K562 (cell line): ENCODE data around the gene PDZD2. TPM values are rescaled to one million over a fixed set of nuclear protein-coding genes. Genes with fewer than 3 reads are reported as not detected.
"Not testable (repeated sequence)": the region's sequence is repeated elsewhere in the genome, so short reads cannot be mapped to it uniquely, and the experiment has no call there.

Experiments
- ATAC-seq: fragments of 200-7000 bp; cut with Tn5 transposase; 3 replicates; pipeline ENCODE4 v1.9.1; 2020; ENCODE audit warnings: moderate library complexity
- BruUV-seq: library from RNA; stranded (reverse); fragments of 400-500 nt; replicated peaks from 2 replicates; lab custom pipeline; 2021; lab: Mats Ljungman, UMichigan
- CTCF ChIA-PET: fragments of 300-600 bp; formaldehyde crosslinking; extraction: SDS; loops from one replicate; lab custom pipeline; 2021; ENCODE audit warnings: low intra/inter-chr PET ratio; lab: Yijun Ruan, JAX
- POLR2A ChIA-PET: fragments of 300-600, 350-650 bp; sonication (Branson Sonifier 250); formaldehyde crosslinking; extraction: SDS; loops from one replicate; lab custom pipeline; 2021; ENCODE audit warnings: antibody characterized with exemption, inconsistent platforms; lab: Yijun Ruan, JAX
- DNase-seq, 4 experiments: peaks; one replicate each; pipeline versions ENCODE4 v3.0.0 to v3.0.0-alpha.2; 2011 to 2018; ENCODE audit warnings: low spot score in 3 of 4, mixed read lengths in 3 of 4; ENCODE audit errors: extremely low read depth in 1 of 4
- FAIRE-seq: peaks from 2 replicates; lab custom pipeline; 2011; peaks lifted over from hg19 to GRCh38; lab: Jason Lieb, UNC
- H2AFZ ChIP-seq: 2 replicates; pipeline ENCODE4 v1.6.0; 2011; ENCODE audit warnings: low read depth, low read length, control low read depth, inconsistent platforms
- H3K27ac ChIP-seq: fragments of 200-600 bp; 3 replicates; pipeline ENCODE4 v1.8.0; 2011; ENCODE audit warnings: low read depth, mild to moderate bottlenecking, control low read depth, inconsistent platforms, low read length, moderate library complexity, mixed read lengths; ENCODE audit errors: extremely low read depth
- H3K27me3 ChIP-seq, 2 experiments: fragments of 300-600 bp in 1 of 2; 2 replicates in 1 of 2; 3 replicates in 1 of 2; pipeline versions ENCODE4 v1.6.0 to v1.8.0; 2011; ENCODE audit warnings: inconsistent platforms in 2 of 2, low read length in 2 of 2, mild to moderate bottlenecking in 1 of 2, mixed read lengths in 1 of 2, moderate library complexity in 1 of 2; ENCODE audit not compliant: control insufficient read depth in 2 of 2, insufficient read depth in 2 of 2
- H3K36me3 ChIP-seq: fragments of 300-600 bp; 3 replicates; pipeline ENCODE4 v1.8.0; 2011; ENCODE audit warnings: mild to moderate bottlenecking, low read length, inconsistent platforms; ENCODE audit not compliant: control insufficient read depth, insufficient read depth
- H3K4me1 ChIP-seq, 2 experiments: fragments of 200-600 bp in 1 of 2; replicated peaks in 1 of 2; 2 replicates in 1 of 2; 3 replicates in 1 of 2; pipeline versions ENCODE4 v1.5.1 to v1.8.0; 2011; ENCODE audit warnings: inconsistent platforms in 2 of 2, low read length in 2 of 2, mild to moderate bottlenecking in 1 of 2, mixed read lengths in 1 of 2, moderate library complexity in 1 of 2; ENCODE audit not compliant: control insufficient read depth in 2 of 2, insufficient read depth in 2 of 2
- H3K4me2 ChIP-seq: 2 replicates; pipeline ENCODE4 v1.6.1; 2011; ENCODE audit warnings: low read length, control low read depth, inconsistent platforms, mixed read lengths; ENCODE audit not compliant: insufficient read depth
- H3K4me3 ChIP-seq: fragments of 200-600 bp; sonication (generic), shearing (Covaris generic); 2 replicates; pipeline ENCODE4 v1.5.1; 2016; ENCODE audit warnings: control low read depth, inconsistent platforms
- H3K79me2 ChIP-seq: fragments of 200-600 bp; 3 replicates; pipeline ENCODE4 v1.8.0; 2011; ENCODE audit warnings: low read length, inconsistent platforms; ENCODE audit not compliant: control insufficient read depth, insufficient read depth
- H3K9ac ChIP-seq, 2 experiments: 2 replicates each; pipeline versions ENCODE4 v1.6.0 to v1.6.1; 2011; ENCODE audit warnings: low read depth in 2 of 2, low read length in 2 of 2, control low read depth in 1 of 2, inconsistent platforms in 1 of 2, mild to moderate bottlenecking in 1 of 2, mixed read lengths in 1 of 2; ENCODE audit not compliant: insufficient read depth in 1 of 2
- H3K9me1 ChIP-seq: one replicate; pipeline ENCODE4 v1.6.0; 2011; ENCODE audit warnings: inconsistent platforms, mild to moderate bottlenecking, low read length, moderate library complexity; ENCODE audit not compliant: control insufficient read depth, insufficient read depth
- H3K9me3 ChIP-seq: replicated peaks from 2 replicates; pipeline ENCODE4 v1.5.1; 2011; ENCODE audit warnings: low read depth, low read length, inconsistent platforms; ENCODE audit not compliant: control insufficient read depth, insufficient read depth
- H4K20me1 ChIP-seq: replicated peaks from 2 replicates; pipeline ENCODE4 v1.6.1; 2011; ENCODE audit warnings: low read length, inconsistent platforms, mixed read lengths; ENCODE audit not compliant: control insufficient read depth, insufficient read depth
- ATF1 ChIP-seq, 2 experiments: fragments of 450-650 bp in 1 of 2; IDR thresholded peaks; 2 replicates each; pipeline ENCODE4 v1.6.1; 2016; ENCODE audit warnings: missing compliant biosample characterization in 1 of 2, missing genetic modification characterization in 1 of 2
- ATF3 ChIP-seq, 2 experiments: fragments of 450-650 bp in 1 of 2; sonication (generic) in 1 of 2; formaldehyde crosslinking in 1 of 2; IDR thresholded peaks in 1 of 2; conservative IDR thresholded peaks in 1 of 2; 2 replicates each; pipeline versions ENCODE4 v1.6.1 to v1.8.1; 2016 to 2023; ENCODE audit warnings: mild to moderate bottlenecking in 2 of 2, moderate library complexity in 2 of 2, inconsistent platforms in 1 of 2, missing genetic modification reagents in 1 of 2
- ATF7 ChIP-seq: fragments of 450-650 bp; IDR thresholded peaks from 2 replicates; pipeline ENCODE4 v1.7.1; 2014; ENCODE audit warnings: mild to moderate bottlenecking, moderate library complexity
- CREM ChIP-seq: IDR thresholded peaks from 2 replicates; pipeline ENCODE4 v1.6.1; 2014; ENCODE audit warnings: antibody characterized with exemption, low read depth
- MYNN ChIP-seq, 2 experiments: sonication (generic); formaldehyde crosslinking in 1 of 2; IDR thresholded peaks; 2 replicates each; pipeline versions ENCODE4 v1.5.0 to v1.6.1; 2016 to 2020; ENCODE audit warnings: antibody characterized with exemption in 1 of 2, missing genetic modification reagents in 1 of 2
- ZNF217 ChIP-seq: sonication (generic); formaldehyde crosslinking; IDR thresholded peaks from 2 replicates; pipeline ENCODE4 v1.8.0; 2022; ENCODE audit warnings: mild to moderate bottlenecking, missing genetic modification reagents
- WGBS: fragments of 100-300 bp; shearing (Covaris generic); methylation state at CpG from one replicate; pipeline ENCODE4 v1.1.6; 2016; ENCODE audit warnings: low coverage, mixed read lengths; ENCODE audit not compliant: insufficient coverage; ENCODE audit errors: missing lambda C conversion rate; 5-methylcytosine and 5-hydroxymethylcytosine counted together
- in situ Hi-C: fragments of 300-500 bp; cut with MboI; formaldehyde crosslinking; loops from 4 replicates; pipeline ENCODE4 v1.15.0; 2018; ENCODE audit warnings: inconsistent platforms, mixed read lengths
- intact Hi-C: fragments of 100-400 bp; cut with micrococcal nuclease; formaldehyde crosslinking; loops from 2 replicates; pipeline ENCODE4 v1.14.2; 2022
- polyA plus RNA-seq, 8 experiments: library from polyadenylated mRNA; depleted of rRNA in 4 of 8; stranded (reverse) in 5 of 8; unstranded in 3 of 8; fragments of >200 nt; fragmentation: Nextera tagmentation in 2 of 8; fragmentation: Illumina TruSeq in 1 of 8; extraction: Ambion mirVana in 2 of 8; extraction: Trizol in 1 of 8; gene quantifications; 2 replicates each; pipeline versions ENCODE4 v1.2.1 to v1.2.3, GENCODE V29; 2011 to 2014; ENCODE audit warnings: inconsistent platforms in 1 of 8, missing spikeins in 1 of 8
- total RNA-seq, 7 experiments: library from RNA; depleted of rRNA in 6 of 7; stranded (reverse); fragments of >200 nt in 6 of 7; fragmentation: Illumina TruSeq in 2 of 7; extraction: Trizol in 2 of 7; gene quantifications; 2 replicates each; pipeline versions ENCODE4 v1.2.1 to v1.2.3, GENCODE V29; 2011 to 2021; ENCODE audit warnings: low replicate concordance in 1 of 7

The PDZD2 gene
- total and polyA plus RNA-seq, 9 of the 15 experiments (the other 6 are each of a cell fraction or from before 2014, with no cell fraction given), result 0.02 to 0.08 (median 0.04) TPM; not detected in 6

GRCh38 chr5:31763424-31763823 is 124.5 kb downstream of the PDZD2 start:
- intact Hi-C loops (no loop called here), in situ Hi-C loops (no loop called here)
- TF ChIP-seq ZNF217 (no peak), ATF7 (no peak), ATF1 (CRISPR knock-in tag; IDR thresholded peaks at IDR 0.05) (no peak), ATF1 (tag; IDR thresholded peaks at IDR 0.05) (peak; percentile 74), ATF3 (IDR thresholded peaks at IDR 0.05) (peak; percentile 39; the same call in 1 of the 2 replicates), ATF3 (CRISPR knock-in tag; conservative IDR thresholded peaks at IDR 0.05) (no peak), MYNN (IDR thresholded peaks at IDR 0.05) (no peak), MYNN (CRISPR knock-in tag; IDR thresholded peaks at IDR 0.05) (no peak), CREM (0 out of 2 replicates have a peak, but pooled peaks have one; percentile 4)
- Histone ChIP-seq H3K9me1 (no peaks in the 10 kb centered on the region), H3K79me2 (no peaks in the 10 kb centered on the region), H3K4me2 (no peak overlapping the region), H2AFZ (no peak overlapping the region), H3K27ac (no peak overlapping the region), H4K20me1 (peaks cover 6% of the 10 kb centered on the region; the same call in 1 of the 2 replicates), H3K27me3 (peaks cover 3 to 33% of the 10 kb centered on the region in 2 experiments), H3K9ac (no peak overlapping the region), H3K36me3 (no peaks in the 10 kb centered on the region), H3K4me3 (no peak overlapping the region), H3K9me3 (no peaks in the 10 kb centered on the region), H3K4me1 (no peaks in the 10 kb centered on the region)
- 2% methylated on average over 6 of the region's 6 CpGs for WGBS
- no TSS peak for BruUV-seq
- ChIA-PET CTCF (no interaction called here), POLR2A (no interaction called here)
- DNase-seq, result no peak
- no peak for ATAC-seq
- no peak for FAIRE-seq

- H3K9me1 ChIP-seq, DNase-seq, BruUV-seq, H3K36me3 ChIP-seq, in situ Hi-C loops, H3K4me1 ChIP-seq, H3K4me3 ChIP-seq, H3K4me2 ChIP-seq, FAIRE-seq, H3K9me3 ChIP-seq, H3K79me2 ChIP-seq, intact Hi-C loops, H2AFZ ChIP-seq, CTCF ChIA-PET, ATAC-seq, H3K27ac ChIP-seq, H4K20me1 ChIP-seq, POLR2A ChIA-PET, H3K9ac ChIP-seq: not testable (repeated sequence)
- peaks cover 3 to 36% of the 10 kb centered on the region in 2 experiments for H3K27me3 ChIP-seq
- WGBS, result 0% methylated on average over 14 of the region's 14 CpGs
These were observed 125.8 kb downstream of the PDZD2 start for GRCh38 chr5:31764687-31765086.
